Skeletal muscle cell (primary cell): ENCODE results near the gene SSH2.
A peak's percentile ranks its signal among the peaks of the same experiment; 100 is the strongest.
"Not testable (repeated sequence)": the region's sequence is repeated elsewhere in the genome, so short reads cannot be mapped to it uniquely, and the experiment has no call there.

ENCODE experiments used
- DNase-seq: peaks from one replicate; pipeline ENCODE4 v3.0.0-alpha.2; 2010; ENCODE audit warnings: low read depth
- H3K4me3 ChIP-seq: 2 replicates; pipeline ENCODE4 v1.5.1; 2011; ENCODE audit warnings: low read depth, mild to moderate bottlenecking, control low read depth, low read length, moderate library complexity

Gene SSH2

GRCh38 chr17:29929533-29930408, at the start of gene SSH2:
SSH2 (minus strand) TSS chr17:29930228; CDS start chr17:29930000, 228 bp downstream.
- DNase-seq, result peak; percentile 42
- H3K4me3 ChIP-seq, result peak within 1 kb of the TSS; percentile 86

- peak; percentile 31 for DNase-seq
- H3K4me3 ChIP-seq, result no peak overlapping the region
These were observed 47.8 kb upstream of the SSH2 start for GRCh38 chr17:29977836-29978235.

- H3K4me3 ChIP-seq, result no peak overlapping the region
- no peak for DNase-seq
These were observed 43.0 kb upstream of the SSH2 start for GRCh38 chr17:29973005-29973404.

- no peak for DNase-seq
- no peak overlapping the region for H3K4me3 ChIP-seq
These were observed 42.2 kb upstream of the SSH2 start for GRCh38 chr17:29972277-29972676.

- H3K4me3 ChIP-seq, result no peak overlapping the region
- no peak for DNase-seq
These were observed 38.2 kb upstream of the SSH2 start for GRCh38 chr17:29968271-29968670.

- no peak for DNase-seq
- no peak overlapping the region for H3K4me3 ChIP-seq
These were observed 32.6 kb upstream of the SSH2 start for GRCh38 chr17:29962656-29963055.

- DNase-seq, result no peak
- H3K4me3 ChIP-seq, result no peak overlapping the region
These were observed 29.8 kb upstream of the SSH2 start for GRCh38 chr17:29959658-29960337.

GRCh38 chr17:29958947-29959657, 29.1 kb upstream of the SSH2 start:
- no peak overlapping the region for H3K4me3 ChIP-seq
- DNase-seq, result no peak

- DNase-seq, H3K4me3 ChIP-seq: not testable (repeated sequence)
These were observed 27.5 kb upstream of the SSH2 start for GRCh38 chr17:29957488-29957887.

- no peak for DNase-seq
- H3K4me3 ChIP-seq, result no peak overlapping the region
These were observed 26.2 kb upstream of the SSH2 start for GRCh38 chr17:29956225-29956624.

GRCh38 chr17:29954405-29954804, 24.4 kb upstream of the SSH2 start:
- H3K4me3 ChIP-seq, result no peak overlapping the region
- no peak for DNase-seq

- no peak overlapping the region for H3K4me3 ChIP-seq
- no peak for DNase-seq
These were observed 19.7 kb upstream of the SSH2 start for GRCh38 chr17:29949696-29950095.

- no peak for DNase-seq
- no peak overlapping the region for H3K4me3 ChIP-seq
These were observed 18.6 kb upstream of the SSH2 start for GRCh38 chr17:29948448-29949215.

- no peak for DNase-seq
These were observed 15.3 kb upstream of the SSH2 start for GRCh38 chr17:29945281-29945680.

GRCh38 chr17:29941334-29941733, 11.3 kb upstream of the SSH2 start, which contains the start of gene EFCAB5:
EFCAB5 (plus strand) TSS chr17:29941634; CDS start chr17:29941797, 163 bp downstream.
- no peak within 1 kb of the TSS for H3K4me3 ChIP-seq
- DNase-seq, result no peak

More at GRCh38 chr17:29945281-29945680, 15.3 kb upstream of the SSH2 start:
- H3K4me3 ChIP-seq, result no peak overlapping the region

GRCh38 chr17:29936724-29937123, 6.7 kb upstream of the SSH2 start:
- no peak overlapping the region for H3K4me3 ChIP-seq
- DNase-seq, result no peak

- not testable (repeated sequence) for H3K4me3 ChIP-seq, DNase-seq
These were observed 5.9 kb upstream of the SSH2 start for GRCh38 chr17:29935909-29936308.

- no peak overlapping the region for H3K4me3 ChIP-seq
- no peak for DNase-seq
These were observed 3.4 kb upstream of the SSH2 start for GRCh38 chr17:29933379-29933778.

- DNase-seq, result peak; percentile 34
- peak overlapping the region; percentile 86 for H3K4me3 ChIP-seq
These were observed 1.4 kb upstream of the SSH2 start for GRCh38 chr17:29931231-29931932.
